ENCODE data around the gene CXCL11.

CXCL11 gene

GRCh38 chr4:76029300-76029699 lies 6.6 kb downstream of the CXCL11 start:
- Histone ChIP-seq H3K4ac (ENCODE audit: low read depth, low read length) (no peak overlapping the region), H2BK5ac (ENCODE audit: low read depth, low read length, poor library complexity) (no peak overlapping the region), H3K14ac (ENCODE audit: low read length) (no peak overlapping the region), H3K23ac (ENCODE audit: low read length) (no peak overlapping the region), H3K4me2 (ENCODE audit: low read length) (no peak overlapping the region), H3K27ac (ENCODE audit: low read depth, low read length) (no peak overlapping the region), H3K4me1 (ENCODE audit: control insufficient read depth in 1 of 2, insufficient read depth in 2 of 2, low read length in 2 of 2) (no peaks in the 10 kb centered on the region), H3K79me2 (ENCODE audit: control insufficient read depth, insufficient read depth, low read length, poor library complexity) (no peaks in the 10 kb centered on the region), H3K79me1 (ENCODE audit: low read length) (no peaks in the 10 kb centered on the region), H2BK120ac (ENCODE audit: insufficient read depth, low read length, poor library complexity) (no peak overlapping the region), H4K91ac (ENCODE audit: low read depth, low read length) (no peak overlapping the region), H2AK5ac (ENCODE audit: low read length) (no peak overlapping the region), H2AFZ (ENCODE audit: insufficient read depth, low read length, poor library complexity) (no peak overlapping the region), H3K18ac (ENCODE audit: low read length) (no peak overlapping the region), H2BK12ac (ENCODE audit: low read length) (no peak overlapping the region), H4K8ac (ENCODE audit: low read depth, low read length) (no peak overlapping the region), H3K9ac (ENCODE audit: low read length) (no peak overlapping the region), H3K27me3 (ENCODE audit: insufficient read depth, low read length) (no peaks in the 10 kb centered on the region), H3K36me3 (ENCODE audit: control insufficient read depth in 1 of 2, insufficient read depth in 2 of 2, low read length in 2 of 2) (no peaks in the 10 kb centered on the region), H3K4me3 (ENCODE audit: low read depth, low read length) (no peak overlapping the region), H4K12ac (ENCODE audit: low read depth, low read length) (no peak overlapping the region), H3K9me3 (ENCODE audit: insufficient read depth, low read depth, low read length) (no peaks in the 10 kb centered on the region)
- DNase-seq: no peak
- WGBS (ENCODE audit: extremely low coverage, insufficient coverage, insufficient read length): no CpG with 5 or more reads among the region's 2 CpGs

GRCh38 chr4:76028350-76028765 lies 7.5 kb downstream of the CXCL11 start:
- Histone ChIP-seq H2BK12ac (ENCODE audit: low read length) (no peak overlapping the region), H3K79me1 (ENCODE audit: low read length) (no peaks in the 10 kb centered on the region), H3K36me3 (ENCODE audit: control insufficient read depth in 1 of 2, insufficient read depth in 2 of 2, low read length in 2 of 2) (no peaks in the 10 kb centered on the region), H3K9ac (ENCODE audit: low read length) (no peak overlapping the region), H3K4me3 (ENCODE audit: low read depth, low read length) (no peak overlapping the region), H3K23ac (ENCODE audit: low read length) (no peak overlapping the region), H3K18ac (ENCODE audit: low read length) (no peak overlapping the region), H3K79me2 (ENCODE audit: control insufficient read depth, insufficient read depth, low read length, poor library complexity) (no peaks in the 10 kb centered on the region), H3K14ac (ENCODE audit: low read length) (no peak overlapping the region), H2AFZ (ENCODE audit: insufficient read depth, low read length, poor library complexity) (no peak overlapping the region), H4K91ac (ENCODE audit: low read depth, low read length) (no peak overlapping the region), H2BK120ac (ENCODE audit: insufficient read depth, low read length, poor library complexity) (no peak overlapping the region), H2BK5ac (ENCODE audit: low read depth, low read length, poor library complexity) (no peak overlapping the region), H3K4me1 (ENCODE audit: control insufficient read depth in 1 of 2, insufficient read depth in 2 of 2, low read length in 2 of 2) (no peaks in the 10 kb centered on the region), H3K9me3 (ENCODE audit: insufficient read depth, low read depth, low read length) (no peaks in the 10 kb centered on the region), H3K27me3 (ENCODE audit: insufficient read depth, low read length) (no peaks in the 10 kb centered on the region), H3K4me2 (ENCODE audit: low read length) (no peak overlapping the region), H3K4ac (ENCODE audit: low read depth, low read length) (no peak overlapping the region), H4K12ac (ENCODE audit: low read depth, low read length) (no peak overlapping the region), H4K8ac (ENCODE audit: low read depth, low read length) (no peak overlapping the region), H2AK5ac (ENCODE audit: low read length) (no peak overlapping the region), H3K27ac (ENCODE audit: low read depth, low read length) (no peak overlapping the region)
- peak in 1 of 2 donors; percentile 22 for DNase-seq
- no CpG with 5 or more reads among the region's 6 CpGs for WGBS (ENCODE audit: extremely low coverage, insufficient coverage, insufficient read length)

GRCh38 chr4:76024065-76024464 lies 11.8 kb downstream of the CXCL11 start:
- Histone ChIP-seq H3K27me3 (ENCODE audit: insufficient read depth, low read length) (no peaks in the 10 kb centered on the region), H3K79me1 (ENCODE audit: low read length) (no peaks in the 10 kb centered on the region), H2AK5ac (ENCODE audit: low read length) (no peak overlapping the region), H3K4me2 (ENCODE audit: low read length) (no peak overlapping the region), H3K4me3 (ENCODE audit: low read depth, low read length) (no peak overlapping the region), H3K36me3 (ENCODE audit: control insufficient read depth in 1 of 2, insufficient read depth in 2 of 2, low read length in 2 of 2) (no peaks in the 10 kb centered on the region), H4K12ac (ENCODE audit: low read depth, low read length) (no peak overlapping the region), H3K4me1 (ENCODE audit: control insufficient read depth in 1 of 2, insufficient read depth in 2 of 2, low read length in 2 of 2) (no peaks in the 10 kb centered on the region), H3K18ac (ENCODE audit: low read length) (no peak overlapping the region), H3K14ac (ENCODE audit: low read length) (no peak overlapping the region), H2AFZ (ENCODE audit: insufficient read depth, low read length, poor library complexity) (no peak overlapping the region), H2BK5ac (ENCODE audit: low read depth, low read length, poor library complexity) (no peak overlapping the region), H3K4ac (ENCODE audit: low read depth, low read length) (no peak overlapping the region), H4K8ac (ENCODE audit: low read depth, low read length) (no peak overlapping the region), H3K27ac (ENCODE audit: low read depth, low read length) (no peak overlapping the region), H3K9me3 (ENCODE audit: insufficient read depth, low read depth, low read length) (no peaks in the 10 kb centered on the region), H2BK12ac (ENCODE audit: low read length) (no peak overlapping the region), H3K79me2 (ENCODE audit: control insufficient read depth, insufficient read depth, low read length, poor library complexity) (no peaks in the 10 kb centered on the region), H2BK120ac (ENCODE audit: insufficient read depth, low read length, poor library complexity) (no peak overlapping the region), H4K91ac (ENCODE audit: low read depth, low read length) (no peak overlapping the region), H3K9ac (ENCODE audit: low read length) (no peak overlapping the region), H3K23ac (ENCODE audit: low read length) (no peak overlapping the region)
- no peak for DNase-seq
- WGBS (ENCODE audit: extremely low coverage, insufficient coverage, insufficient read length): no CpG with 5 or more reads among the region's 4 CpGs

GRCh38 chr4:76023389-76023788 lies 12.5 kb downstream of the CXCL11 start, which contains the start of gene CXCL10:
Gene CXCL10 (minus strand): TSS chr4:76023497. CDS start chr4:76023431, 66 bp downstream.
- H3K14ac ChIP-seq (ENCODE audit: low read length): no peak within 1 kb of the TSS
- H4K91ac ChIP-seq (ENCODE audit: low read depth, low read length): no peak within 1 kb of the TSS
- H3K27me3 ChIP-seq (ENCODE audit: insufficient read depth, low read length): no peaks in the 10 kb centered on the region
- H3K27ac ChIP-seq (ENCODE audit: low read depth, low read length): no peak within 1 kb of the TSS
- H3K23ac ChIP-seq (ENCODE audit: low read length): no peak within 1 kb of the TSS
- no peaks in the 10 kb centered on the region for H3K36me3 ChIP-seq (ENCODE audit: control insufficient read depth in 1 of 2, insufficient read depth in 2 of 2, low read length in 2 of 2)
- peak in 1 of 2 donors; percentile 32 for DNase-seq
- H2BK5ac ChIP-seq (ENCODE audit: low read depth, low read length, poor library complexity): no peak within 1 kb of the TSS
- WGBS (ENCODE audit: extremely low coverage, insufficient coverage, insufficient read length): no CpG with 5 or more reads among the region's 3 CpGs
- no peak within 1 kb of the TSS for H2BK12ac ChIP-seq (ENCODE audit: low read length)
- no peaks in the 10 kb centered on the region for H3K9me3 ChIP-seq (ENCODE audit: insufficient read depth, low read depth, low read length)
- H3K18ac ChIP-seq (ENCODE audit: low read length): no peak within 1 kb of the TSS
- no peaks in the 10 kb centered on the region for H3K4me1 ChIP-seq (ENCODE audit: control insufficient read depth in 1 of 2, insufficient read depth in 2 of 2, low read length in 2 of 2)
- H3K4me3 ChIP-seq (ENCODE audit: low read depth, low read length): no peak within 1 kb of the TSS
- H3K4ac ChIP-seq (ENCODE audit: low read depth, low read length): no peak within 1 kb of the TSS
- H3K79me2 ChIP-seq (ENCODE audit: control insufficient read depth, insufficient read depth, low read length, poor library complexity): no peaks in the 10 kb centered on the region
- H2AFZ ChIP-seq (ENCODE audit: insufficient read depth, low read length, poor library complexity): no peak within 1 kb of the TSS
- H2AK5ac ChIP-seq (ENCODE audit: low read length): no peak within 1 kb of the TSS
- H3K9ac ChIP-seq (ENCODE audit: low read length): no peak within 1 kb of the TSS
- no peak within 1 kb of the TSS for H4K12ac ChIP-seq (ENCODE audit: low read depth, low read length)
- no peaks in the 10 kb centered on the region for H3K79me1 ChIP-seq (ENCODE audit: low read length)
- no peak within 1 kb of the TSS for H3K4me2 ChIP-seq (ENCODE audit: low read length)
- no peak within 1 kb of the TSS for H4K8ac ChIP-seq (ENCODE audit: low read depth, low read length)
- no peak within 1 kb of the TSS for H2BK120ac ChIP-seq (ENCODE audit: insufficient read depth, low read length, poor library complexity)

Measured in trophoblast cell (in vitro differentiated cells and primary cell).